HUES64 (cell line): Measurements from ENCODE around the gene TMEM176B.

Experiments used
- H3K27ac ChIP-seq: 2 replicates; pipeline ENCODE4 v1.7.0; 2013; ENCODE audit warnings: low read depth, low read length, inconsistent platforms
- H3K27me3 ChIP-seq: 2 replicates; pipeline ENCODE4 v1.6.1; 2013; ENCODE audit warnings: mild to moderate bottlenecking, low read length; ENCODE audit not compliant: insufficient read depth
- H3K36me3 ChIP-seq: 2 replicates; pipeline ENCODE4 v1.6.1; 2013; ENCODE audit warnings: mild to moderate bottlenecking, low read length; ENCODE audit not compliant: insufficient read depth
- H3K4me1 ChIP-seq: 2 replicates; pipeline ENCODE4 v1.6.1; 2013; ENCODE audit warnings: mild to moderate bottlenecking, low read length, moderate library complexity; ENCODE audit not compliant: insufficient read depth
- H3K4me3 ChIP-seq: 2 replicates; pipeline ENCODE4 v1.5.1; 2013; ENCODE audit warnings: mild to moderate bottlenecking, low read length, moderate library complexity
- H3K9ac ChIP-seq: 2 replicates; pipeline ENCODE4 v1.6.1; 2013; ENCODE audit warnings: mild to moderate bottlenecking, low read depth, low read length
- H3K9me3 ChIP-seq: 2 replicates; pipeline ENCODE4 v1.6.1; 2013; ENCODE audit warnings: low read depth, low read length; ENCODE audit not compliant: insufficient read depth
- WGBS: fragments of 150-250, 120-280 bp; methylation state at CpG from one replicate; pipeline ENCODE4 v1.1.7; 2013; ENCODE audit warnings: missing lambda C conversion rate; 5-methylcytosine and 5-hydroxymethylcytosine counted together

Gene TMEM176B

GRCh38 chr7:150835702-150836280 is 35.6 kb upstream of the TMEM176B start:
- Histone ChIP-seq H3K9me3 (no peaks in the 10 kb centered on the region), H3K27me3 (no peaks in the 10 kb centered on the region), H3K9ac (no peak overlapping the region), H3K4me3 (no peak overlapping the region), H3K4me1 (no peaks in the 10 kb centered on the region), H3K27ac (no peak overlapping the region), H3K36me3 (no peaks in the 10 kb centered on the region)
- 86% methylated on average over 6 of the region's 6 CpGs for WGBS

- H3K36me3 ChIP-seq = no peaks in the 10 kb centered on the region
- no peaks in the 10 kb centered on the region for H3K9me3 ChIP-seq
- no peaks in the 10 kb centered on the region for H3K4me1 ChIP-seq
- WGBS = 100% methylated on average over 1 of the region's 1 CpG
- H3K27me3 ChIP-seq = no peaks in the 10 kb centered on the region
- H3K9ac ChIP-seq = no peak overlapping the region
- H3K4me3 ChIP-seq = no peak overlapping the region
- no peak overlapping the region for H3K27ac ChIP-seq
These were observed 34.9 kb upstream of the TMEM176B start for GRCh38 chr7:150835019-150835418.

DNA sequence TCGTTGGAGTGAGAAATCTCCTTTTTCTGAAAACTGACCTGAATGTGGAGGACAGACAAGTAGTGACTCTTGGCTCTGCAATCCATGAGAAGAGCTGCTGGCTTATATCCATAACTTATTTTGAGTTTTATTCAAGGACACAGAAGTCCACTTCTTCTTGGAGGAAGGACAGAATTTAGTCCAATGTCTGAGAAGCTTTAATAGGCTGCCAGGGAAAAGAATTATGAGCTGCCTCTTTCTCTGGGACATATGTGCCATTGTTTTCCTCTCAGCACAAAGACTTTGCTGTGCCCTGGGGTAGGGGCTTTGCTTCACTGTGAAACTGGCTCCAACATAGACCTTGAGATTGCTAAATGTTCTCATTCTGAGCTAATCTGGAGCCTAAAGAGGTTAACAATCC is 31.7 kb upstream of the TMEM176B start:
- H3K4me1 ChIP-seq = no peaks in the 10 kb centered on the region
- WGBS = 88% methylated on average over 1 of the region's 1 CpG

GRCh38 chr7:150830937-150831336 is 30.8 kb upstream of the TMEM176B start:
- Histone ChIP-seq H3K4me1 (no peaks in the 10 kb centered on the region), H3K9ac (no peak overlapping the region), H3K27me3 (no peaks in the 10 kb centered on the region), H3K4me3 (no peak overlapping the region), H3K36me3 (no peaks in the 10 kb centered on the region), H3K9me3 (no peaks in the 10 kb centered on the region), H3K27ac (no peak overlapping the region)
- 43% methylated on average over 1 of the region's 1 CpG for WGBS

More for the DNA sequence above, 31.7 kb upstream of the TMEM176B start:
- H3K4me3 ChIP-seq = no peak overlapping the region
- H3K9me3 ChIP-seq = no peaks in the 10 kb centered on the region
- no peaks in the 10 kb centered on the region for H3K36me3 ChIP-seq
- H3K27ac ChIP-seq = no peak overlapping the region
- no peak overlapping the region for H3K9ac ChIP-seq
- no peaks in the 10 kb centered on the region for H3K27me3 ChIP-seq

GRCh38 chr7:150829426-150829825 is 29.3 kb upstream of the TMEM176B start:
- H3K27ac ChIP-seq = no peak overlapping the region
- H3K27me3 ChIP-seq = no peaks in the 10 kb centered on the region
- H3K9me3 ChIP-seq = no peaks in the 10 kb centered on the region
- H3K4me3 ChIP-seq = no peak overlapping the region
- no peak overlapping the region for H3K9ac ChIP-seq
- H3K36me3 ChIP-seq = no peaks in the 10 kb centered on the region
- 68% methylated on average over 1 of the region's 1 CpG for WGBS
- H3K4me1 ChIP-seq = no peaks in the 10 kb centered on the region

DNA sequence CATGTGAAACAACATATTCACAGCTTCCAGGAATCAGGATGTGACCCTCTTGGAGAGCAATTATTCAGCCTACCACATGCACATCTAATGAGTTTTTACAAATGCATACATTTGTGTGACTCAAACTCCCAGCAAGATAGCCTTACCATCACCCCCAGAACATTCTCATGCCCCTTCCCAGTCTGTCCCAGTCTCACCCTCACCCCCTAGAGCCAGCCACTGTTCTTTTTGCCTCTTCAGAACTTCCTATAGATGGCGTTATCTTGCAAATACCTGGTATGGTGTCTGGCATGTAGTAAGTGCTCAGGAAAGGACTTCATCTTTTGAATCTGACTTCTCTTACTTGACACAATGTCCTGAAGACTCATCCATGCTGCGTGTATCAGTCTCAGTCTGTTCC is 28.2 kb upstream of the TMEM176B start:
- WGBS = 85% methylated on average over 2 of the region's 2 CpGs
- Histone ChIP-seq H3K4me3 (no peak overlapping the region), H3K9me3 (no peaks in the 10 kb centered on the region), H3K27ac (no peak overlapping the region), H3K9ac (no peak overlapping the region), H3K4me1 (no peaks in the 10 kb centered on the region), H3K36me3 (no peaks in the 10 kb centered on the region), H3K27me3 (no peaks in the 10 kb centered on the region)

DNA sequence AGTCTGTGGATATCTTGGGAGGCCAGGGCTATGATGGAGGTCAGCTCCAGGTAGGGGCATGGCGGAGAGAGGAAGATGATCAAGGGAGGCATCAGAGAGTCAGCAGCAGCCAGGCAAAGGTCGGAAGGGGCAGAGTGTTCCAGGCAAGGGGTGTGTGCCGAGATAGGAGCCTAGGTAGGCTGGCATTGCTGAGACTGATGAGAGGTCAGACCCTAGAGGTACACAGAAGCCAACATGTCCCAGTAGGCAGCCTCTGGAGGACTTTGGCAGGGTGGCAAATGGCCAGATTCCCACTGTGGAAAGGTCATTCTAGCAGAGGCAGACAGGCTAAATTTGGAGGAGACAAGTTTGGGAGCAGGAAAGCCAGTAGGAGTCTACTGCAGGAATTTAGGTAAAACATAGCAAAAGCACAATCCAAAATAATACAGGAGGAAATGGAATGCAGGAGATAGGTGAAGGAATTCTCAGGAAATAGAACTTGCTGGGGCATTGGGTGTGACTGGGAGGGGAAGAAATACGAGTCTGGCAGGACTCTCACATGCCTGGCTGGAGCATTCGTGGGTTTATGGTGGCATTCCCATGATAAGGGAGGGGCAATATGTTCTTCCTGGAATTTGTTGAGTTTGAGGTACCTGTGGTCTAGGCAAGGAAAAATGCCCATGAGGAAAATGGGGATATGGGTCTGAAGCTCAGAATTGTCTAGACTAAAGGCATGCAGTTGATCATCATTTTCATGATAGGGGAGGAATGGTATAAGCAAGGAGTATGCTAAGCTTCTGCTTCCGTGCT is 26.1 kb upstream of the TMEM176B start:
- no peak overlapping the region for H3K27ac ChIP-seq
- no peaks in the 10 kb centered on the region for H3K36me3 ChIP-seq
- no peak overlapping the region for H3K4me3 ChIP-seq
- no peak overlapping the region for H3K9ac ChIP-seq
- no peaks in the 10 kb centered on the region for H3K4me1 ChIP-seq
- no peaks in the 10 kb centered on the region; the same call in 1 of the 2 replicates for H3K9me3 ChIP-seq
- no peaks in the 10 kb centered on the region for H3K27me3 ChIP-seq
- 84% methylated on average over 6 of the region's 6 CpGs for WGBS

DNA sequence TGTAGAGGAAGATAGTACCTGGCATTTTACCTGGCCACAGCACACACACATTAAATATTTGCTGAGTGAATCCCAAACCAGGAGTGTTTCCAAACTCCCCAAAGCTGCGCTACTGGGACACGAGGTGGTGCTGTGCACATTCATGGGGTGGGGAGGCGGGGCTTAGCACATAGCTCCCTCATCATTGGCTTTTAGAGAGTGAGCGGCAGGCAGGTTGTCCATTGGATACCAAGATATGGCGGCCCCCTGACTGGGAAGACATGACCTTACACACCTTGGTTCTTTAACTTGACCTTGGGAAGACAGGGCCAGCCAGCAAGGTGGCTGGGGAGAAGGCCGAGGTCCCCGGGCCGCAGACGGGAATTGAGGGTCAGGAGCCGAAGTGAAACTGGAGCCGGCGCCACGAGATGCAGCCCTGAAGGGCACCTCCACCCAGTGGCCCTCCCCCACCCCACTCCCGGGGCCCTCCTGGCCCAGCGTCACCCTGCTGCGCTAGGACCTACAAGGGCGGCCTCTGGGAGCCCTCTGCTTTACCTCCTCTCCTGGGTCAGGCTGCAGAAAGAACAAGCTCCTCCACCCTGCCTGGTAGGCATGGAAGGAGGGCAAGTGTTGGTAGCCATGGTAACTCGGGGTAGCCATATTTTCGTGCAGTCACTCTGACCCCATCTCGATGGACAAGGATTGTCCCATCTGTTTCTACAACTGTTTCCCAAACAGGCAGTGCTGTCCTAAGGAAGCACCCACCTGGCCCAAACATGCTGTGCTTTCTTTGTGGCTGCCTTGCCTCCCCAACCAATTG is 24.4 kb upstream of the TMEM176B start:
- Histone ChIP-seq H3K27me3 (no peaks in the 10 kb centered on the region), H3K9me3 (no peaks in the 10 kb centered on the region; the same call in 1 of the 2 replicates), H3K4me3 (no peak overlapping the region), H3K36me3 (no peaks in the 10 kb centered on the region), H3K4me1 (no peaks in the 10 kb centered on the region), H3K9ac (no peak overlapping the region), H3K27ac (no peak overlapping the region)
- WGBS = 94% methylated on average over 20 of the region's 20 CpGs

- no peak overlapping the region for H3K27ac ChIP-seq
- H3K9ac ChIP-seq = no peak overlapping the region
- H3K4me3 ChIP-seq = no peak overlapping the region
- 92% methylated on average over 10 of the region's 10 CpGs for WGBS
- H3K9me3 ChIP-seq = no peaks in the 10 kb centered on the region; the same call in 1 of the 2 replicates
- H3K27me3 ChIP-seq = no peaks in the 10 kb centered on the region
- H3K4me1 ChIP-seq = no peaks in the 10 kb centered on the region
- H3K36me3 ChIP-seq = no peaks in the 10 kb centered on the region
These were observed 23.4 kb upstream of the TMEM176B start for GRCh38 chr7:150823484-150824126.

GRCh38 chr7:150823043-150823442 is 22.9 kb upstream of the TMEM176B start:
- 92% methylated on average over 8 of the region's 8 CpGs for WGBS
- H3K4me3 ChIP-seq = no peak overlapping the region
- H3K9ac ChIP-seq = no peak overlapping the region
- no peak overlapping the region for H3K27ac ChIP-seq
- H3K27me3 ChIP-seq = no peaks in the 10 kb centered on the region
- H3K4me1 ChIP-seq = no peaks in the 10 kb centered on the region
- H3K36me3 ChIP-seq = no peaks in the 10 kb centered on the region
- H3K9me3 ChIP-seq = no peaks in the 10 kb centered on the region; the same call in 1 of the 2 replicates
